ENCODE results near the gene KLK14.

KLK14 gene

DNA sequence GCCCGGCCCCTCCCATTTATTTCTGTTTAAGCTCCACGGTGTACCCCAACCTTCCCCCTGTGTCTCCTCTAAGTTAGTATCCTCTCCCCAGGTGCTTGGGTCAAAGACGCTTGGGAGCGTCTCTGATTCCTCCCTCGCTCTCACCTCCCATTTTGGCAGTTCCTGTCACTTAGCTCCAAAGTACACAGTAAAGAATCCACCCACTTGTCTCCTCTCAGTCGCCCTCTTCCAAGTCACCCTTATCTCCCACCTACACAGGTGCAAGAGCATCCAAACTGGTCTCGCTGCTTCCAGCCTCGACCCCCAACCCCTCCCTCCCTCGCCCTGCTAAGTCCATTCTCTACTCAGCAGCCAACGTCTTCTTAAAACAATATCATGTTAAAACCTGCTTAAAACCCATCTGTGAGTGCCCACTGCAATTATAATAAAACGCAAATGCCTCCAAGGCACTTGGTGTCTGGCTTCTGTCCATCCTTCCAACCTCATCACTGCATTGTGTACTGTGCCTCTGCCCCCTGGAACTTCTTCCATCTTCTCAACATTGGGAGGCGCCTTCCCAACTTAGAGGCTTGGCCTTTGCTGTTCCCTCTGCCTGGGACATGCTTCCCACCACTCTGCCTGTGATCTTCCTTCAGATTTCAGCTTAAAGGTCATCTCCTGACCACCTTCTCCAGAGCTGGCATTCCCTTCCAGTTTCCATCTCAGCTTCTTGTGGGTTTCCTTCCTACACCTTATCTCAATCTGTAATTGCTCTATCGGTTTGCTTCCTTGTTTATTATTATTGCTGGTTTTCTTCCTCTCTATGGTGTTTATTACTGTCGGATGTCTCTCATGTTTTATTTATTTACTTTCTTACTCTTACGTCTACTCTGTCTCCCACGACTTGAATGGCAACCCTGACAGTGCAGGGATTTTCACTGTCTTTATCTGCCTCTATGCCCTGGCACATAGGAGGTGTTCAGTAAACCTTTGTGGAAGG, 9.5 kb upstream of the KLK14 start:
- Histone ChIP-seq H3K27ac (peak overlapping the region in 5 of 21 experiments; percentile 10 to 72 (median 26)), H3K4me3 (no peak overlapping the region)

- peak overlapping the region in 1 of 21 experiments; percentile 16 for H3K27ac ChIP-seq
- no peak overlapping the region for H3K4me3 ChIP-seq
These were observed 8.4 kb upstream of the KLK14 start for GRCh38 chr19:51091126-51091525.

DNA sequence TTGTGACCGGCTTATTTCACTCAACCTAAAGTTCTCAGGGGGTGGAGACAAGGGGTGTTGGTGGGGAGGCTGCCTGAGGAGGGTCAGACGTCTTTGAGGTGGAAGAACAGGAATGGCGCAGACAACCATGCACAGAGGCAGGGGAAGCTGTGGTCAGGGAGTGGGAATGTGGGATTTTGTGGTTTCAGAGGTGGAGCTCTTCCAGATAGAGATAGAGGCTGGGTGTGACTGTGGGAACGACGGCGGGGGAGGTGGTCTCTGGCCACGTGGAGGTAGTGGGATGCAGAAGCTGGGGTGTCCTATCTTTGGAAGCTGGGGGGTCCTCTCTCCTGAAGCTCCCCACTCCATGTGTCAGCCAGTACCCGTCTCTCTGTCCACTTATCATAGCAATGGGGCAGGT, 7.8 kb upstream of the KLK14 start:
- Histone ChIP-seq H3K4me3 (no peak overlapping the region), H3K27ac (peak overlapping the region in 1 of 21 experiments; percentile 16)

DNA sequence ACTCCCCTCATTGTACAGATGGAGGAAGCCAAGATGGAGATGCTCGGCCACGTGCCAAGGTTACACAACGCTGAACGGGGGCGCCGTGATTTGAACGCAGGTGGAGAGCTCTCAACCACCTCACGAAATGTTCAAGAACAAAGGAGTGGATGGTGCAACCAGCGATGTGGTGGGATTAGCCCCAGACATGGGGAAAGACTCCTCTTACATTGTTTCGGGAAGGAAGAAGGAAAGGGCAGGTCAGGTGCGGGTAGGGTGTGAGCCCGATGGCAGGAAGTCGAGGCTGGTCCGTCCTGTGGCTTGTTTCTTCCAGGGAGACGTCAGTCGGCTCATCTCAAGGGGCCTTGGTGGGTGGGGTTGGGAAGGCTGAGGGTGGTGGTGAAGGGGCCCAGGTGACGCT, 7.1 kb upstream of the KLK14 start:
- no peak overlapping the region for H3K27ac ChIP-seq
- H3K4me3 ChIP-seq = no peak overlapping the region

- Histone ChIP-seq H3K4me3 (no peak overlapping the region), H3K27ac (no peak overlapping the region)
These were observed 3.6 kb upstream of the KLK14 start for GRCh38 chr19:51086153-51086850.

- no peak overlapping the region for H3K4me3 ChIP-seq
- H3K27ac ChIP-seq = no peak overlapping the region
These were observed 1.8 kb upstream of the KLK14 start for GRCh38 chr19:51084505-51084904.

DNA sequence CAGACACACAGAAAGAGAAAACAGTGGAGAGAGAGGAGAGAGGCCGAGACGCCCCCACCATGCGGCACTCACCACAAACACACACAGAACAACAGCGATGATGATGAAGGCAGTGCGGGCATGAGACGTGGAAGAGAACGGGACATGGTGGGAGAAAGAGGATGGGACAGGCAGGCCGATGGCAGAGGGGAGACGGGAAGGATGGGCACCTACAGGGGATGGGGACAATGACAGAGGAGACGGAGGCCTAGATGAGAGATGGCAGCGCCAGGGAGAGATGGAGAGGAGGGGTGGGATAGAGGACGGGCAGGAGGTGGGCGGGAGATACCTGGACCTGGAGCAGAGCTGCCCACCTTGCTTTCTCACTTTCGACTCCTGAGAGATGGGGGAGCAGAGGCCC, 1.1 kb upstream of the KLK14 start:
- H3K27ac ChIP-seq = no peak overlapping the region
- no peak overlapping the region for H3K4me3 ChIP-seq

GRCh38 chr19:51083181-51083580, 494 bp upstream of the KLK14 start:
- H3K27ac ChIP-seq = no peak overlapping the region
- no peak overlapping the region for H3K4me3 ChIP-seq

DNA sequence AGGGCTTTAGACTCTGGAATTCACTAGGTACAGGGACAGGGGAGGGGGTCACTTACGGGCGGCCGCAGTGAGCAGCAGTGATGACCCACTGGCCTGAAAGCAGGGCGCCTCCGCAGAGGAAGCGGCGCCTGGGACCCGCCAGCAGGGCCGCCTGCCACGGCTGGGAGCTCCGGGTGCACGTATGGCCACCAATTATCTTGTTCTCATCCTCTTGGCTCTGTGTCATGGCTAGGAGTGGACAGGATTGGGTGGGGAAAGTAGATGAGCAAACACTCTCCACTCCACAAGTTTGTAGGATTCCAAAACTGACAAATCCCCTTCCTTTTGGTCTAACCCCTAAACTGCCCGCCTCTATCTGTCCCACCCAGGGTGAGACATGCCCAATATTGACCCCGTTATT, 1.2 kb downstream of the KLK14 start:
- H3K4me3 ChIP-seq = no peak overlapping the region
- H3K27ac ChIP-seq = no peak overlapping the region

DNA sequence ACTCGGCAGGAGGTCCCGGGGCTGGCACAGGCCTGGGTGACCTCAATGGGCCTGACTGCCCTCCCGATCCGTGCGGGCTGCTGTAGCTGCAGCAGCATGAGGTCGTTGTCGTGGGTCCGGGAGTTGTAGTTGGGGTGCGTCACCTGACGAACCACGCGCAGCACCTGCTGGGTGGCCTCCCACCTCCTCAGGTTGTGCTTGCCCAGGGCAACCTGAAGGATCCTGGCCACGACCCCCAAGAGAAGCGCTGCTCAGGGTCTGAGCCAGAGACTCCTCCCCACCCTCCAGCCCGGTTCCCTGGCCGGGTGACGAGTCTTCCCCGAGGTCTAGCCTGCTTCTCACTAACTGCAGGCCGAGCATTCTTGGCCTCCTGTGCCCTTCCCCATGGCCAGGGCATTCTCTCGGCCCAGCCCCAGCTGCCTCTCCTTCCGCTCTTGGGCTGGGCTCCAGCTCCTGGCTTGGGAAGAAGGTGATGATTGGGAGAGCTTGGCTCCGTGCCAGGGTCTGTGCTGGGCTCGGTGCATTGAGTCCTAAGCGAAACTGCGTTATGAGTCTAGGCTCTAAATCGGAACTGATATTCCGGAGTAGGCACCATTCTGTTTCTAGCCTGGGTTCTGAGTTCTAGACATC, 3.1 kb downstream of the KLK14 start:
- no peak overlapping the region for H3K27ac ChIP-seq
- H3K4me3 ChIP-seq = no peak overlapping the region

DNA sequence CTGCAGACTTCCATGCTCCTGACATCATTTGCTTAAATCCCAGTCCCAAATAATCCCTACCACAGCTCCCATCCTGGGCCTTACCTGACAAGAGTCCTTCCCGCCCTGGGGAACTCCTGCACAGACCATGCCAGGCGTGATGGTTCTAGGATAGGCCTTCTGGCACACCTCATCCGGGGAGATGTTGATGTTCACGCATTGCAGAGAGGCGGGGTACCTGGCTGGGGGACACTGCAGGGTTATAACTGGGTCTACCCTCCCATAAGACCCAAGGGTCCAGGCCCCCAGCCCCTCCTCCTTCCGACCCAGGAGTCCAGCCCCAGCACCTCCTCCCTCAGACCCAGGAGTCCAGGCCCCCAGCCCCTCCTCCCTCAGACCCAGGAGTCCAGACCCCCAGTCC, 4.0 kb downstream of the KLK14 start:
- no peak overlapping the region for H3K4me3 ChIP-seq
- H3K27ac ChIP-seq = no peak overlapping the region

DNA sequence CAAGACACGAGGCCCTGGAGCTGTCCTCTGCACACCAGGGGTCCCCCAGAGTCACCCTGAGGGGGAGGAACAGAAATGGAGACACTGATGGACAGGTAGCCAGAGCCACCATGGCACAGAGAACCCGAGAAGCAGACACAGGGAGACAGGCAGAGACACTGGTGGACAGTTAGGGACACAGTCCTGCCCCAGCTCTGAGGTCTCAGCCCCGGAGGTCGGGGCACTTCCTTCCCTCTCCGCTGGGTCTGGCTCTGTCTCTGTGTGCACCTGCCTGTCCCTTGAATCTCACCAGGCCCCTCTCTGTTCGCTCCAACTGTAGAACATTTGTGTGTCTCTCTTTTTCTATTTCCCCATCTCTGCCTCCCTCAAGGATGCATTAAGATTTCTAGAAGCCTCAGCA, 4.6 kb downstream of the KLK14 start:
- Histone ChIP-seq H3K4me3 (no peak overlapping the region), H3K27ac (no peak overlapping the region)

GRCh38 chr19:51076631-51077213, 6.0 kb downstream of the KLK14 start:
- Histone ChIP-seq H3K4me3 (no peak overlapping the region), H3K27ac (peak overlapping the region in 3 of 21 experiments; percentile 7 to 51 (median 18))

DNA sequence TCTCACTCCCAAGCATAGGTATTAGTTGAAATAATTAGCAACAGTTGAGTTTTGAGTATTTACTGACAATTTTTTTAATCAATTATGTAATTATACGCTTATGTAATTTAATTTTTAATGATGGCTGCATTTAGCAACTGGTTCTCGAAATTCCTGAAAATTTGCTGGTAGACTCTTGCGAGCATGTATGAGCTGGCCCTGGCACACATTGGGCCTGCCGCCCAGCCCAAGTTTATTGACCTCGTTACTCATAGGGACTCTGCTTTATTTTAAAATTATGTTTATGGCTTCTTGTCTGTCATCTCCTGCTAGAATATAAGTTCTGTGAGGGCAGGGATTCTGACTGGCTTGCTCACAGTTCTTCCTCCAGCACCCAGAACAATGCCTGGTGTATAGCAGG, 6.7 kb downstream of the KLK14 start:
- Histone ChIP-seq H3K4me3 (no peak overlapping the region), H3K27ac (peak overlapping the region in 2 of 21 experiments; percentile 6 to 18)

DNA sequence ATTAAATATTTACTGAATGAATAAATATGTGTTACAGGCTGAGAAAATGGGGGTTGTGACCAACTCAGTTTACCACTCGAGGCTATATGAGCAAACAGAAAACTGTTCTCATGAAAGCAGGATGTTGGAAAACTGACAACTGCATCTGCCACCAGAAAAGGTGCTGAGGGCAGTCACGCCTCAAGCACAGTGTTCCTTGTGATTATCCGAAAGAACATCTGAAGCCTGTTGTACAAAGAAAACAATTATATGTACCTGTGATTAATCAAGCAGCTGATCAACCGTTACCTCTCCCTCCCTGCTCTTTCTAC, 11.6 kb downstream of the KLK14 start:
- Histone ChIP-seq H3K4me3 (no peak overlapping the region), H3K27ac (no peak overlapping the region)

DNA sequence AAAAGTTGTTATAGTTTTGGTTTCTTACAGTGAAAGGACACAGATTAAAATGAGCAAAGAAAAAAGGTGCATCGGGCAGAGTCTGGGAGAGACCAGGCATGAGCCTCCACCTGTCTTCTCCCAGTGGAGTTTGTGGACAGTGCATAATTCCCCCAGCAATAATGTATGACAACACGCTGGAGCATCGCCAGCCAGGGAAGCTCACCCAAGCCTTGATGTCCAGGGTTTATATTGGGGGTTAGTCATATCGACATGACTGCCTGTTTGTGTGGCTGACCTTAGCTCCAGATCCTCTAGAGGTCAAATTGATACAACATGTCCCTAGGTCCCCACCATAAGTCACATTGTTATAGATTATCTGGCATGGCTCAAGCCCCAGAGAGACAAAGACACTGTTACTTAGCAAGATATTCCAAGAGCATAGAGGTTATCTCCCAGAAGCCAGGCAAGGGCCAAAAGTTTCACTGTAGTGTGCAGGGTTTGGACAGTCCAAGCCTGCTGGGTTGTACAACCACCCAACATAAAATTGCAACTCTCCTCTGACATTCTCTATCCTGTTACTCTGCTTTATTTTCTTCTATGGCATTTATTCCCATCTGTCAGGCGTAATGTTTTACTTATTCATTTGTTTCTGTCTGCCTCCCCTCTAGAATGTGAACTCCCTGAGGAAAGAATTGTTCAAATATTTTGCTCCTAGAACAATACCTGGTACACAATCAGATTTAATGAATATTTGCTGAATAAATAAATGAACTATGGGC, 12.2 kb downstream of the KLK14 start:
- no peak overlapping the region for H3K27ac ChIP-seq
- H3K4me3 ChIP-seq = no peak overlapping the region

DNA sequence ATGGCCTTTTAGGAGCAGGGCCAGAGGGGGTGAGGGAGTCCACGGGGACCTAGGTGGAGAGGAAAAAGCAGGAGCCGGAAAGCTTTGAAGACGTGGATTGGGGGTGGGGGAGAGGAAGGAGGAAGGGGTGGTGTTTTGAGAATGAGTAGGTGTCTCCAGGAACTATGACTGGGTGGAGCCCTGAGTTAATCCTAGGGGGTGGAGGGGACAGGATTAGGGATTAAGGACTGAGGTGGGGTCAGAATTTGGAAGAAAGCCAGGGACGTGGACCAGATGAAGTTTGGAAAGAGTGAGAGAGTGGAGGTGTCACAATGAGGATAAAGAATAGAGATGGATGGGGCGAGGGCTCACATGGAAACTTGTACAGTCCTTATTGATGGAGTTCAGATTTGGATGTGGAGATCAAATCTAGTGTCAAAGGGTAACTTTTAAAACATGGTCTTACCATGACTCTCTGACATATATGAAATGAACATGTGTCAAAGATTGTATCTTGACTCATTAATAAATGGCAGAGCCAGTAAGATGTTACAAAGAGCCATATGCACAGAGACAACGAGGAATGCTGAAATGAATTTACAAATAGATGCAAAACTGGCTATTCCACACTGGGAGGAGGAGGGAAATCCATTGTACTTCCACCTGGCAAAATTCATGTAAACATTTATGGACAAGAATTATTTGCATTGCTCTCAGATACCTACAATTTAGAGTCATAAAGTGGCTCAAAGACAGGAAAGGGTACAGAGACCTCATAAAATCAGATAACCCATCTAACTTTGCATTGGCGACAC, 16.1 kb downstream of the KLK14 start:
- Histone ChIP-seq H3K4me3 (no peak overlapping the region), H3K27ac (peak overlapping the region in 2 of 21 experiments; percentile 42 to 48)

DNA sequence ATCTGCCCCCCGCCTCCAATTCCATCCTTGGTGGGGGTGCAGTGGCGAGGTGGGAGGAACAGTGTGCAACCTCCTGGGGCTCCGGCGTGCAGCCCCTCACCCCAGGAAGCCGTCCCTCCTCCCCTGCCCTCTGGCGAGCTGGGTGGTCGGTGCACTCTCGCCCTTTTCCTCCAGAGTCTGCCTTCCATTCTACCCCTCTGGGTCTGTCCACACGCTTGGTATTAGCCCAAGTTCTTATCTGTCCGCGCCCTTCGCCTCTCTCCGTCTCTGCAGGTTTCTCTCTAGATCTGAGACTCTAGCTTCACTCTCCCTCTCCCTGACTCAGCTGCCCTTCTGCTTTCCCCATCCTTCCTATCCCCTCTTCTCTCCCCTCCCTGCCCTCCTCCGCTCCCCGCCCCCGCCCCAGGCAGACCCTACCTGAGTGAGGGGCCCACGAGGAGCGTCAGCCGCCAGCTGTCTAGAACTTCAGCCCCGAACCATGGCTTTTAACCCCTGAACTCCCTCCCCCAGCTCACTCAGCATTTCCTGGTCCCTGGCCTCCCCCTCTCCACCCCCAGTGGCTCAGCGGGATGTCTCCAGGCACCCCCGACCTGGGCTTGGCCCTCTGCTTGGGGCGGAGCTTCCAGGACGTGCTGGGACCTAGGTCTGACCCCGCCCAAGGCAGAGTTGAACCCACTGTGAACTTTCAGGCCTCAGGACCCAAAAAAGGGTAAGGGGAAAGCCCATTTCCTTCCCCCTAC, 17.3 kb downstream of the KLK14 start:
- Histone ChIP-seq H3K27ac (peak overlapping the region in 13 of 21 experiments; percentile 11 to 60 (median 40)), H3K4me3 (peak overlapping the region; percentile 4 to 33 (median 19))

All from skin epidermis (tissue), 12 donors.